HG02938 (cell line): ENCODE measurements around the gene GUCA2B.

Source experiments
- ATAC-seq: cut with Tn5 transposase; IDR thresholded peaks from one replicate; pipeline ENCODE4 v1.9.1; 2021; ENCODE audit warnings: mild to moderate bottlenecking, moderate library complexity; ENCODE audit not compliant: unreplicated experiment

The GUCA2B gene

GRCh38 chr1:42165511-42166210 lies 12.5 kb downstream of the GUCA2B start:
- ATAC-seq, result no peak

GRCh38 chr1:42167611-42168390 lies 14.6 kb downstream of the GUCA2B start:
- no peak for ATAC-seq

GRCh38 chr1:42168391-42168670 lies 15.1 kb downstream of the GUCA2B start:
- ATAC-seq, result no peak

GRCh38 chr1:42168763-42169162 lies 15.6 kb downstream of the GUCA2B start:
- ATAC-seq, result no peak

- ATAC-seq, result no peak
These were observed 17.8 kb downstream of the GUCA2B start for GRCh38 chr1:42170779-42171621.

- ATAC-seq, result no peak
These were observed 18.6 kb downstream of the GUCA2B start for GRCh38 chr1:42171679-42172266.

- no peak for ATAC-seq
These were observed 19.3 kb downstream of the GUCA2B start for GRCh38 chr1:42172381-42173133.

- ATAC-seq, result no peak
These were observed 20.1 kb downstream of the GUCA2B start for GRCh38 chr1:42173155-42173933.

GRCh38 chr1:42173961-42174735 lies 20.9 kb downstream of the GUCA2B start:
- ATAC-seq, result no peak

GRCh38 chr1:42175314-42176054 lies 22.3 kb downstream of the GUCA2B start:
- ATAC-seq, result no peak

GRCh38 chr1:42176902-42177519 lies 23.8 kb downstream of the GUCA2B start:
- ATAC-seq, result no peak

GRCh38 chr1:42177541-42177981 lies 24.4 kb downstream of the GUCA2B start:
- ATAC-seq, result no peak

GRCh38 chr1:42178249-42178648 lies 25.0 kb downstream of the GUCA2B start:
- no peak for ATAC-seq

GRCh38 chr1:42179275-42179674 lies 26.1 kb downstream of the GUCA2B start:
- no peak for ATAC-seq

GRCh38 chr1:42179900-42180329 lies 26.7 kb downstream of the GUCA2B start:
- no peak for ATAC-seq

- no peak for ATAC-seq
These were observed 28.5 kb downstream of the GUCA2B start for GRCh38 chr1:42181687-42182086.

GRCh38 chr1:42183210-42183956 lies 30.2 kb downstream of the GUCA2B start:
- no peak for ATAC-seq
